Activated CD4-positive, alpha-beta T cell treated with anti-CD3 and anti-CD28 coated beads, Interleukin-2, amount 50 U/mL, for 16 hours (primary cell): ENCODE results near the gene CFAP299.

ENCODE experiments used
- DNase-seq: peaks from one replicate; pipeline ENCODE4 v3.0.0-alpha.2; 2020

CFAP299 gene

GRCh38 chr4:80532674-80533333 is 197.3 kb downstream of the CFAP299 start:
- no peak for DNase-seq

GRCh38 chr4:80535551-80535950 is 200.0 kb downstream of the CFAP299 start:
- no peak for DNase-seq

- DNase-seq, result no peak
These were observed 202.9 kb downstream of the CFAP299 start for GRCh38 chr4:80538276-80538926.

- no peak for DNase-seq
These were observed 203.7 kb downstream of the CFAP299 start for GRCh38 chr4:80539190-80539589.

- no peak for DNase-seq
These were observed 204.8 kb downstream of the CFAP299 start for GRCh38 chr4:80540349-80540748.

- DNase-seq, result peak; percentile 62
These were observed 205.4 kb downstream of the CFAP299 start for GRCh38 chr4:80540785-80541469.

GRCh38 chr4:80542747-80543146 is 207.2 kb downstream of the CFAP299 start:
- no peak for DNase-seq

- DNase-seq, result no peak
These were observed 224.8 kb downstream of the CFAP299 start for GRCh38 chr4:80560337-80560736.

- no peak for DNase-seq
These were observed 230.8 kb downstream of the CFAP299 start for GRCh38 chr4:80566203-80566872.

GRCh38 chr4:80568891-80569290 is 233.4 kb downstream of the CFAP299 start:
- DNase-seq, result no peak

- DNase-seq, result no peak
These were observed 241.3 kb downstream of the CFAP299 start for GRCh38 chr4:80576796-80577195.

GRCh38 chr4:80578001-80578400 is 242.5 kb downstream of the CFAP299 start:
- no peak for DNase-seq

- no peak for DNase-seq
These were observed 250.0 kb downstream of the CFAP299 start for GRCh38 chr4:80585542-80585941.

GRCh38 chr4:80586716-80587115 is 251.2 kb downstream of the CFAP299 start:
- no peak for DNase-seq

GRCh38 chr4:80587871-80588385 is 252.4 kb downstream of the CFAP299 start:
- DNase-seq, result no peak

GRCh38 chr4:80592950-80593349 is 257.4 kb downstream of the CFAP299 start:
- DNase-seq, result no peak

GRCh38 chr4:80594701-80595100 is 259.2 kb downstream of the CFAP299 start:
- DNase-seq, result no peak

GRCh38 chr4:80608281-80608980 is 272.9 kb downstream of the CFAP299 start:
- no peak for DNase-seq

- no peak for DNase-seq
These were observed 274.7 kb downstream of the CFAP299 start for GRCh38 chr4:80610199-80610598.

GRCh38 chr4:80610845-80611677 is 275.5 kb downstream of the CFAP299 start:
- DNase-seq, result no peak

GRCh38 chr4:80611678-80611979 is 276.1 kb downstream of the CFAP299 start:
- no peak for DNase-seq

GRCh38 chr4:80613470-80613869 is 277.9 kb downstream of the CFAP299 start:
- DNase-seq, result no peak
